ENCODE measurements around the gene PRKD2. TPM values are rescaled to one million over a fixed set of nuclear protein-coding genes. Genes with fewer than 3 reads are reported as not detected.
"Not testable (repeated sequence)": the region's sequence is repeated elsewhere in the genome, so short reads cannot be mapped to it uniquely, and the experiment has no call there.

Gene PRKD2
- total RNA-seq, 4 donors from 2014 or later: 15.2 to 33.6 (median 19.7) TPM

DNA sequence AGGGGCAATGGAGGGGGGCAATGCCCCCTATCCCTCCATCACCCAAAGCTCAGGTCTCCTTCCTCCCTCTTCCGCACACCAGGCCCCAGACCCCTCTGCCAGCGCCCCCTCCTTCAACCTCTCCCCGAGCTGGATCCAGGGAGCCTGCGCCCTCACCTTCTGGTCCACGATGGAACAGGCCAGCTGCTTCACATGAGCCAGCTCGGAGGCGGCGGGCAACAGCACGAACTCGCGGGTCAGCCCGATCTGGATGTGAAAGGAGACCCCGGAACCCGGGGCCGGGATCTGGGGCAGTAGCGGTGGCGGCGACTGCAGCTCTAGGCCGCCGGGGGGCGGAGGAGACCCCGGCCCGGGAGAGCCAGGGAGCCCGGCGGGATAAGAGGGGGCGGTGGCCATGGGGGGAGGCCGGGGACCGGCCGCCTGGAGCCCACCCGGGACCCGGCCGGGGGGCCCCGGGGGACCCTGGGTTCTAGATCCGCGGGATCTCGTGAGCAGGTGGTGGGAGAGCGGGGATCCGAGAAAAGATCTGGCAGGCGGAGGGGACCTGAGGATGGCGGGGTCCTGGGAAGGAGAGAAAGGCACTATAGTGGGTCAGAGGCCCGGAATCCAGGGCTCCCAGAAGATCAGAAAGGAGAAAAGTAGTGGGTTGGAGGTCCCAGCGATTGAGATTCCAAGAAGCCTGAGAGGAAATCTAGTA is 791 bp downstream of the PRKD2 start:
- peak overlapping the region; percentile 64 to 92 (median 90) for H3K27ac ChIP-seq
- peaks cover 0 to 28% of the 10 kb centered on the region in 2 donors for H3K36me3 ChIP-seq
- H3K4me1 ChIP-seq: peaks cover 0 to 55% (median 22%) of the 10 kb centered on the region in 3 donors
- no peaks in the 10 kb centered on the region for H3K9me3 ChIP-seq
- H3K4me3 ChIP-seq: peak overlapping the region; percentile 78 to 87
- no peak for ATAC-seq
- WGBS, 2 donors (ENCODE audit: low coverage in 1 of 2): 0 to 1% methylated on average over 8 to 24 of the region's 42 CpGs
- TF ChIP-seq POLR2AphosphoS5 (IDR thresholded peaks at IDR 0.05) (no peak), POLR2A (IDR thresholded peaks at IDR 0.05) (no peak)
- TF ChIP-seq, protein P1, sequence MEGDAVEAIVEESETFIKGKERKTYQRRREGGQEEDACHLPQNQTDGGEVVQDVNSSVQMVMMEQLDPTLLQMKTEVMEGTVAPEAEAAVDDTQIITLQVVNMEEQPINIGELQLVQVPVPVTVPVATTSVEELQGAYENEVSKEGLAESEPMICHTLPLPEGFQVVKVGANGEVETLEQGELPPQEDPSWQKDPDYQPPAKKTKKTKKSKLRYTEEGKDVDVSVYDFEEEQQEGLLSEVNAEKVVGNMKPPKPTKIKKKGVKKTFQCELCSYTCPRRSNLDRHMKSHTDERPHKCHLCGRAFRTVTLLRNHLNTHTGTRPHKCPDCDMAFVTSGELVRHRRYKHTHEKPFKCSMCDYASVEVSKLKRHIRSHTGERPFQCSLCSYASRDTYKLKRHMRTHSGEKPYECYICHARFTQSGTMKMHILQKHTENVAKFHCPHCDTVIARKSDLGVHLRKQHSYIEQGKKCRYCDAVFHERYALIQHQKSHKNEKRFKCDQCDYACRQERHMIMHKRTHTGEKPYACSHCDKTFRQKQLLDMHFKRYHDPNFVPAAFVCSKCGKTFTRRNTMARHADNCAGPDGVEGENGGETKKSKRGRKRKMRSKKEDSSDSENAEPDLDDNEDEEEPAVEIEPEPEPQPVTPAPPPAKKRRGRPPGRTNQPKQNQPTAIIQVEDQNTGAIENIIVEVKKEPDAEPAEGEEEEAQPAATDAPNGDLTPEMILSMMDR (IDR thresholded peaks at IDR 0.05): peak in 2 of 4 experiments; percentile 9 to 13
- no peaks in the 10 kb centered on the region for H3K27me3 ChIP-seq

DNA sequence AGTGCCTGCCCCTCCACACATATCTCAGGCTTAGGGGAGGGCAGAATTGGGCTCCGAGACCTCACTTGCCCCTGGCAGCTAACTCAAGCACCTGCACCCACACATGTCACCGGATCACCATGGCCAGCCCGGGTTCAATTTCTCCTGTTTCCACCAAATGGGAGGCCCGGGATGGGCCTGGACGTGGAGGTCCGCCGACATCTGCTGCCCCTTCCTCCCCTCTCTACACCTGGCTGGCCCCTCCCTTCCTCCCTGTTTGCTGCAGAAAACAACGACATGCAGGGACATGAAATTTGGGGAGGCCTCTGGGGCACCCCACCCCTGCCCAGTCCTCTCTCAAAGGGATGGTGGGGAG is 1.3 kb downstream of the PRKD2 start:
- peaks cover 0 to 28% of the 10 kb centered on the region in 2 donors for H3K36me3 ChIP-seq
- no peak for ATAC-seq
- no peaks in the 10 kb centered on the region for H3K27me3 ChIP-seq
- H3K9me3 ChIP-seq: no peaks in the 10 kb centered on the region
- WGBS, 2 donors (ENCODE audit: low coverage in 1 of 2): 20 to 60% methylated on average over 1 to 3 of the region's 8 CpGs
- peak overlapping the region; percentile 78 to 87 for H3K4me3 ChIP-seq
- peak overlapping the region in 3 of 4 donors; percentile 90 to 92 (median 91) for H3K27ac ChIP-seq
- TF ChIP-seq POLR2A (IDR thresholded peaks at IDR 0.05): no peak
- no peak for TF ChIP-seq EP300 (IDR thresholded peaks at IDR 0.05)
- TF ChIP-seq, protein P1 (IDR thresholded peaks at IDR 0.05): no peak
- TF ChIP-seq POLR2AphosphoS5 (IDR thresholded peaks at IDR 0.05): no peak
- peaks cover 0 to 55% (median 22%) of the 10 kb centered on the region in 3 donors for H3K4me1 ChIP-seq

DNA sequence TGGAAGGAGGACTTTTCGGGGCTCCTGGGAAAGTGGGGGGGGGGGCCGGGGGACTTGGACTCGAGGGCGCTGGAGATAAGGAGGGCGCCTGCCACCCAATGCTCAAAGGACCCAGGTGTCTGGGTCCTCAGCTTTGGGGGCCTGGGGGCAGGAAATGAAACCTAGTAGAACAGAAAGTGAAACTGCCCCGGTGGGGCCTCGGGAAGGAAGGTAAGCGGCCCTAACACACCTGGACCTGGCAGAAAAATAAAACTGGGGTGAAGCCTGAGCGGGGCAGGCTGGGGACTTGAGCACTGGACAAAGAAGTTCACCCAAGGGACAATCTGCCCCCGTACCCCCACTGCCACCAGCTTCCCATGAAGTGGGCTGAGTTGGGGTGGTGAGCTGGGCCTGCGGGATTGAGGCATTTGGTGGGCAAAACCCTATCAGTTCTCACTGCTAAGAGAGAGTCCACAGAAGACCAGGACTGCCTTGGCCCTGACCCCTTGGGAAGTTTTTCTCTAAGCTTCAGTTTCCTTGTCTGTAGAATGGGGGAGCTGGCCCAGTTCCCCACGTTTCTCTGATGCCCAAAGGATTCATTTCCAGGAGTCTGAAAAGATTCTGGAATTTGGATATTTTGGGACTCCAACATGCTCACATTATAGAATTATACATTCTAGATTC is 2.3 kb downstream of the PRKD2 start:
- peak; percentile 12 for ATAC-seq
- TF ChIP-seq, protein P1 (IDR thresholded peaks at IDR 0.05): no peak
- TF ChIP-seq POLR2AphosphoS5 (IDR thresholded peaks at IDR 0.05): no peak
- no peak for TF ChIP-seq POLR2A (IDR thresholded peaks at IDR 0.05)
- TF ChIP-seq EP300 (IDR thresholded peaks at IDR 0.05): no peak
- Histone ChIP-seq H3K4me1 (peaks cover 0 to 55% (median 22%) of the 10 kb centered on the region in 3 donors), H3K36me3 (peaks cover 0 to 28% of the 10 kb centered on the region in 2 donors), H3K27ac (peak overlapping the region; percentile 2 to 92 (median 90)), H3K4me3 (peak overlapping the region; percentile 55 to 87), H3K27me3 (no peaks in the 10 kb centered on the region), H3K9me3 (no peaks in the 10 kb centered on the region)
- WGBS, 2 donors (ENCODE audit: low coverage in 1 of 2): 0 to 5% methylated on average over 1 to 7 of the region's 12 CpGs

DNA sequence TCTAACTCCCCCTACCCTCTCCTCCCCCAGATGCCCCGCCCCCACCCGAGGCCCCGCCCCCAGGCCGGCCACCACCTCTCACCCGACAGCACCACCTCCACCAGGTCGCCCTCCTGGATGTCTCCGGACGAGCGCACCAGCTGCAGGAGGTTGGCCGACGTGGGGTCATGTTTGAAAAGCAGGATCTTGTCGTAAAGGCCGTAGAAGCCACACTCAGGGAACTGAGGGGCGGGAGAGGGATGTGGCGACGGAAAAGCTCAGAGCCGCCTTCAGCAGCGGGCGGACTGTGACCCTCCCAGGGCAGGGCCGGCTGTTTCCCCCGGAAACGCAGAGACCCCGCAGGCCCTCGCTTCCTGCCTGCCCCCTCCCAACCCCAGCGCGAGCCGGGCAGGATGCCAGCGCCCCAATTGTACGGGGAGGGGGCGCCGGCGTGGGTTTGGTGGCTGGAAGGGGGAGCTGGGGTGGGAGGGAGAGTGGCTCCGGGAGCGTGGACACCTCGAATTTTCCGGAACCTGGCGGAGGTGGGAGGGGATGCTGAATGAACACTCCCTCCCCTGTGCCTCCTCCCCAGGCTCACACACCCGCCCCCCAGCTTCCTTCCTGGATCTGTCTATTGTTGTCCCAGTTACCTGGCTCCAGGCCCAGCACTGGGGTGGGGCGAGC is 3.0 kb downstream of the PRKD2 start:
- Histone ChIP-seq H3K9me3 (no peaks in the 10 kb centered on the region), H3K36me3 (peaks cover 0 to 31% of the 10 kb centered on the region in 2 donors), H3K27ac (peak overlapping the region; percentile 16 to 92 (median 90)), H3K4me1 (peaks cover 0 to 53% (median 22%) of the 10 kb centered on the region in 3 donors), H3K27me3 (no peaks in the 10 kb centered on the region), H3K4me3 (peak overlapping the region; percentile 55 to 87)
- 0% methylated on average over 1 of the region's 39 CpGs; no CpG with 5 or more reads in 1 of the 2 donors for WGBS, 2 donors (ENCODE audit: low coverage in 1 of 2)
- TF ChIP-seq, protein P1 (IDR thresholded peaks at IDR 0.05): no peak
- TF ChIP-seq EP300 (IDR thresholded peaks at IDR 0.05) (no peak), POLR2AphosphoS5 (IDR thresholded peaks at IDR 0.05) (no peak), POLR2A (IDR thresholded peaks at IDR 0.05) (no peak)
- ATAC-seq: peak; percentile 76

DNA sequence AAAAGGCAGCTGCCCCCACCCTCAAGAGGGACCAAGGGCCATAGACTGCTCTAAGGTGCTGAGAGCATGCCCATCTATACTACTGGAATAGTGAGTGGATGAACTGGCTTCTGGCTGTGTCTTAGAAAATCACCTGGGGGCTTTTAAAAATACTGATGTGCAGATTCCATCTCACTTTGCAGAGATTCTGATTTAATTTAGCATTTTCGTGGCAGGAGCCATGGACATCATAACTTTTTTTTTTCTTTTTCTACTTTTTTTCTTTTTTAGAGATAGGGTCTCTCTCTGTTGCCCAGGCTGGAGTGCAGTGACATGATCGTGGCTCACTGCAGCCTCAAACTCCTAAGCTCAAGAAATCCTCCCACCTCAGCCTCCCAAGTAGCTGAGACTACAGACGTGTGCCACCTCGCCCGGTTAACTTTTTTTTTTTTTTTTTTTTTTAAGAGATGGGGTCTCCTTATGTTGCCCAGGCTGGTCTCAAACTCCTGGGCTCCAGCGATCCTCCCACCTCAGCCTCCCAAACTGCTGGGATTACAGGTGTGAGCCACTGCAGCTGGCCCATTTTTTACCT is 4.1 kb downstream of the PRKD2 start:
- not testable (repeated sequence) for H3K9me3 ChIP-seq, H3K4me3 ChIP-seq, ATAC-seq, H3K27me3 ChIP-seq
- WGBS, 2 donors (ENCODE audit: low coverage in 1 of 2): 65 to 77% methylated on average over 6 of the region's 6 CpGs
- peaks cover 0 to 43% (median 18%) of the 10 kb centered on the region in 3 donors for H3K4me1 ChIP-seq
- H3K36me3 ChIP-seq: peaks cover 0 to 41% of the 10 kb centered on the region in 2 donors
- H3K27ac ChIP-seq: peak overlapping the region in 1 of 4 donors; percentile 92
